Measurements from ENCODE around the gene PBRM1.
A peak's percentile ranks its signal among the peaks of the same experiment; 100 is the strongest.

PBRM1 gene

GRCh38 chr3:52704611-52705437 lies 19.1 kb upstream of the PBRM1 start:
- no peak for DNase-seq (ENCODE audit: low spot score)
- POLR2A ChIA-PET (ENCODE audit: low non-redundant PET), result no interaction called here
- TF ChIP-seq, protein P1, sequence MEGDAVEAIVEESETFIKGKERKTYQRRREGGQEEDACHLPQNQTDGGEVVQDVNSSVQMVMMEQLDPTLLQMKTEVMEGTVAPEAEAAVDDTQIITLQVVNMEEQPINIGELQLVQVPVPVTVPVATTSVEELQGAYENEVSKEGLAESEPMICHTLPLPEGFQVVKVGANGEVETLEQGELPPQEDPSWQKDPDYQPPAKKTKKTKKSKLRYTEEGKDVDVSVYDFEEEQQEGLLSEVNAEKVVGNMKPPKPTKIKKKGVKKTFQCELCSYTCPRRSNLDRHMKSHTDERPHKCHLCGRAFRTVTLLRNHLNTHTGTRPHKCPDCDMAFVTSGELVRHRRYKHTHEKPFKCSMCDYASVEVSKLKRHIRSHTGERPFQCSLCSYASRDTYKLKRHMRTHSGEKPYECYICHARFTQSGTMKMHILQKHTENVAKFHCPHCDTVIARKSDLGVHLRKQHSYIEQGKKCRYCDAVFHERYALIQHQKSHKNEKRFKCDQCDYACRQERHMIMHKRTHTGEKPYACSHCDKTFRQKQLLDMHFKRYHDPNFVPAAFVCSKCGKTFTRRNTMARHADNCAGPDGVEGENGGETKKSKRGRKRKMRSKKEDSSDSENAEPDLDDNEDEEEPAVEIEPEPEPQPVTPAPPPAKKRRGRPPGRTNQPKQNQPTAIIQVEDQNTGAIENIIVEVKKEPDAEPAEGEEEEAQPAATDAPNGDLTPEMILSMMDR (conservative IDR thresholded peaks at IDR 0.05; ENCODE audit: low read depth), result no peak
- peak overlapping the region; percentile 91 for H3K27ac ChIP-seq
- CTCF ChIA-PET, result no interaction called here

DNA sequence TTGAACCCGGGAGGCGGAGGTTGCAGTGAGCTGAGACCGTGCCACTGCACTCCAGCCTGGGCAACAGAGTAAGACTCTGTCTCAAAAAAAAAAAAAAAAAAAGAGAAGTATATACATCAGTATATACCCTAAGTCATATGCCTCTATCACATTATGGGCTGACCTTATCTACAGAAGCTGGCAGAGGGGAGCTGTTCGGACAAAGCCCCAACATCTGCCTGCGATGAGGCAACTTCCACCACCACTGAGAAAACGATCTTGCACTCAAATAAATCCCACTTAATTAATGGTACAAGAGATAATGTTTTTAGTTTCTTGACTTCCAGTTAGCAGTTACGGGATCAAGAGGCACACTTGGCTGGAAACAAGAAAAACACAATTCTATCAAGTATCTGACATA lies 17.6 kb upstream of the PBRM1 start:
- no peak overlapping the region for H3K27ac ChIP-seq
- CTCF ChIA-PET, result interaction anchor here (0.6 kb wide), 1 partner anchor 61 kb away, joined by 4 read pairs; no protein-coding TSS in a partner anchor
- no peak for DNase-seq (ENCODE audit: low spot score)
- TF ChIP-seq, protein P1 (conservative IDR thresholded peaks at IDR 0.05; ENCODE audit: low read depth), result no peak
- POLR2A ChIA-PET (ENCODE audit: low non-redundant PET), result no interaction called here

DNA sequence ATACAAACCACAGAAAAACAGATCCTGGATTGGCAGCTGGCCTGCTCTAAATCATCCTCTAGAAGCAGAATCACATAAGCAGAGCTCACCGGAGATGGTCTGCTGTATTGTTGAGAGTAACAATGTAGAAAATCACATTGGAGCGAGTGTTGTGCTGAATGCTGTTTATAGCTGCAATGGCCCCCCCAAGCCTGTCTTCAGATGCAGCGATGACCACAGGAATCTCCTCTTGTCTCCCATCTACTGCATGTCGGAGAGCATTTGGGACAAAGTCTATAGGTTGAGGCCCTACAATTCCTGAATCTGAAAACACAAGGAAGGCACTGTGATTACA lies 11.9 kb upstream of the PBRM1 start:
- no peak for DNase-seq (ENCODE audit: low spot score)
- no peak overlapping the region for H3K27ac ChIP-seq
- CTCF ChIA-PET, result interaction anchor here (0.7 kb wide), 1 partner anchor 10 kb away, joined by 4 read pairs; no protein-coding TSS in a partner anchor
- TF ChIP-seq, protein P1 (conservative IDR thresholded peaks at IDR 0.05; ENCODE audit: low read depth), result no peak
- POLR2A ChIA-PET (ENCODE audit: low non-redundant PET), result no interaction called here

DNA sequence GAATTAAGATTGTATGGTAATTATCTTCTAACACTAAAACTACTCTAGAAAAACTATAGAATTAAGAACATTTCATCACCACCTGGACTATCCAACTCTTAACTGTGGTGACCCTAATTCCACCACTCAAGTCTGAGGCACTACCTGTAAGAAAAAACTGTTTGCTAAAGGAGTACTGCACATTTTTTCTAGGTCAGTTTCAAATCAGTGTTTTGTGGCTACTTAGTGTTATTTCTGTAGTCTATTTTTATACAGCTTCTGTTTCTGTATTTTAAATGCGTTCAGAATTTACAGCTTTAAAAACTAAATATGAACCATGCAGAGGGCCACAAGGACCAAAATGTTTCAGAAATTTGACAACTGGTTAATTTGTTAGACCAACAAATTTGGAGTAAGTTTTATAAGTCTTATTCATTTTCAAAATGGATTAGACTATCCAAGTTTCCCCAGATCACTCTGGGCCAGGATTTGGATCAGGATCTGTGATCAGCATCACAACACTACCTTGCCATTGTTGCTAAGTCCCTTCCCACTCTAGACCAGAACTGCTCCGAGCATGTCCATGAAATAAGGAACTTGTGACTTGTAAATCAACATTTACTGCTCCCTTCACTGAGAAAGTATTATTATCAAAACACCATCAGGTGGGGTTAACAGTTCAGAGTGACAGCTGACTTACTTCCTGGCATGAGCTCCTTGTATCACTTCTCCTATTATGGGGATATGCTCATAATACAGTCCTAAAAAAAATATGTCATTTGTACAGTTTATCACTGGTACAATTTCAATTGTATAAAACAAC lies 11.3 kb upstream of the PBRM1 start:
- ChIA-PET POLR2A (ENCODE audit: low non-redundant PET) (no interaction called here), CTCF (interaction anchor here (0.7 kb wide), 1 partner anchor 10 kb away, joined by 4 read pairs; no protein-coding TSS in a partner anchor)
- TF ChIP-seq, protein P1 (conservative IDR thresholded peaks at IDR 0.05; ENCODE audit: low read depth), result no peak
- no peak overlapping the region for H3K27ac ChIP-seq
- DNase-seq (ENCODE audit: low spot score), result no peak

- DNase-seq (ENCODE audit: low spot score), result no peak
- TF ChIP-seq, protein P1 (conservative IDR thresholded peaks at IDR 0.05; ENCODE audit: low read depth), result no peak
- H3K27ac ChIP-seq, result no peak overlapping the region
- CTCF ChIA-PET, result no interaction called here
- POLR2A ChIA-PET (ENCODE audit: low non-redundant PET), result no interaction called here
Observed at GRCh38 chr3:52695798-52696671, 10.3 kb upstream of the PBRM1 start.
